MCF 10A (cell line): ENCODE results near the gene TRIM62. TPM values are rescaled to one million over a fixed set of nuclear protein-coding genes. Genes with fewer than 3 reads are reported as not detected.

Experiments
- BruUV-seq: library from RNA; stranded (reverse); fragments of 400-500 nt; replicated peaks from 2 replicates; lab custom pipeline; 2021; lab: Mats Ljungman, UMichigan
- CTCF ChIA-PET: fragments of 300-600 bp; sonication (Branson Sonifier 250); formaldehyde crosslinking; extraction: SDS; loops from one replicate; lab custom pipeline; 2021; ENCODE audit warnings: antibody characterized with exemption, inconsistent platforms; lab: Yijun Ruan, JAX
- POLR2A ChIA-PET: fragments of 300-600, 350-650 bp; sonication (Branson Sonifier 250); formaldehyde crosslinking; extraction: SDS; loops from one replicate; lab custom pipeline; 2020; ENCODE audit warnings: antibody characterized with exemption, inconsistent platforms; lab: Yijun Ruan, JAX
- DNase-seq: peaks from one replicate; pipeline ENCODE4 v3.0.0-alpha.2; 2018; ENCODE audit not compliant: unreplicated experiment
- H3K27ac Mint-ChIP-seq: one replicate; pipeline ENCODE4 v1.8.0; 2022; ENCODE audit warnings: mild to moderate bottlenecking, low read depth, mixed read lengths; ENCODE audit not compliant: unreplicated experiment
- H3K27me3 Mint-ChIP-seq: one replicate; pipeline ENCODE4 v1.8.0; 2022; ENCODE audit warnings: mixed read lengths; ENCODE audit not compliant: insufficient read depth, unreplicated experiment
- H3K36me3 Mint-ChIP-seq: one replicate; pipeline ENCODE4 v1.8.0; 2022; ENCODE audit warnings: mild to moderate bottlenecking, moderate library complexity, mixed read lengths; ENCODE audit not compliant: insufficient read depth, unreplicated experiment
- H3K4me1 Mint-ChIP-seq: one replicate; pipeline ENCODE4 v1.8.0; 2022; ENCODE audit warnings: mixed read lengths; ENCODE audit not compliant: insufficient read depth, unreplicated experiment
- H3K4me3 Mint-ChIP-seq: one replicate; pipeline ENCODE4 v1.8.0; 2022; ENCODE audit warnings: mild to moderate bottlenecking, moderate library complexity, mixed read lengths; ENCODE audit not compliant: unreplicated experiment
- H3K9me3 Mint-ChIP-seq: one replicate; pipeline ENCODE4 v1.8.0; 2022; ENCODE audit warnings: mixed read lengths; ENCODE audit not compliant: unreplicated experiment
- intact Hi-C: fragments of 100-400 bp; cut with micrococcal nuclease; formaldehyde crosslinking; loops from 2 replicates; pipeline ENCODE4 v1.14.1; 2022
- total RNA-seq: library from RNA; stranded (reverse); gene quantifications from 2 replicates; pipeline ENCODE4 v1.2.3, GENCODE V29; 2022
- TF ChIP-seq, protein P1 (sequence below): fragments of 200-600 bp; IDR thresholded peaks from one replicate; pipeline ENCODE4 v1.8.0; 2022; ENCODE audit warnings: antibody characterized with exemption, mild to moderate bottlenecking; ENCODE audit not compliant: unreplicated experiment

The TRIM62 gene
- total RNA-seq, 1 experiment from 2014 or later = 2.4 TPM

DNA sequence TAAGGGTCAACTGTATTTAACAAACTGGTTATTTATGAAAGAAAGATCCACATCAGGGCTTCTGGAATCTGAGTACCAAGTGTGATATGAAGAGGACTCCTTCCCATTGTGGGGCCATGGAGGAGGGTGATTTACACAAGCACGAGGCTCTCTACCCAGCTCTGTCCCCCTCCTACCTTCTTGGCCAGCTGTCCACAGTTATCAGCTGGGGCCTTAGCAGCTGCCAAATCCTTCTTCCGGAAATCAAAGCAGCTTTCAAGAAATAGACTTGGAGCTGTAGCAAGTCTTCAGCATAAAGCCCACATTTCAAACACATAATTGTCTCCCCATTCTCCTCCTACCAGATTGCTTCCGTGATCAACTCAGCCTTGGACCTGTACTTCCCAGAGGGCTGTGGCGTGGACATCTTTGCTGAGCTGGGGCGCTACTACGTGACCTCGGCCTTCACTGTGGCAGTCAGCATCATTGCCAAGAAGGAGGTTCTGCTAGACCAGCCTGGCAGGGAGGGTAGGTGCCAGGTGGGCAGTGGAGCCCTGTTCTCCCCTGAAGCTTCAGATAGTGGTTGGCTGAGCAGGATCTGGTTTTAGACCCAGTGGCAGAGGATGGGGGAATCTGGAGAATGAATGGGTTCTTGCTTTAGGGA is 85.4 kb downstream of the TRIM62 start:
- CTCF ChIA-PET = interaction anchor here (0.6 to 4.2 kb wide), 14 partner anchors 8 to 577 kb away, joined by 3 to 42 read pairs (median 6); partner anchors contain the start of gene ZSCAN20
- DNase-seq = no peak
- TF ChIP-seq, protein P1, sequence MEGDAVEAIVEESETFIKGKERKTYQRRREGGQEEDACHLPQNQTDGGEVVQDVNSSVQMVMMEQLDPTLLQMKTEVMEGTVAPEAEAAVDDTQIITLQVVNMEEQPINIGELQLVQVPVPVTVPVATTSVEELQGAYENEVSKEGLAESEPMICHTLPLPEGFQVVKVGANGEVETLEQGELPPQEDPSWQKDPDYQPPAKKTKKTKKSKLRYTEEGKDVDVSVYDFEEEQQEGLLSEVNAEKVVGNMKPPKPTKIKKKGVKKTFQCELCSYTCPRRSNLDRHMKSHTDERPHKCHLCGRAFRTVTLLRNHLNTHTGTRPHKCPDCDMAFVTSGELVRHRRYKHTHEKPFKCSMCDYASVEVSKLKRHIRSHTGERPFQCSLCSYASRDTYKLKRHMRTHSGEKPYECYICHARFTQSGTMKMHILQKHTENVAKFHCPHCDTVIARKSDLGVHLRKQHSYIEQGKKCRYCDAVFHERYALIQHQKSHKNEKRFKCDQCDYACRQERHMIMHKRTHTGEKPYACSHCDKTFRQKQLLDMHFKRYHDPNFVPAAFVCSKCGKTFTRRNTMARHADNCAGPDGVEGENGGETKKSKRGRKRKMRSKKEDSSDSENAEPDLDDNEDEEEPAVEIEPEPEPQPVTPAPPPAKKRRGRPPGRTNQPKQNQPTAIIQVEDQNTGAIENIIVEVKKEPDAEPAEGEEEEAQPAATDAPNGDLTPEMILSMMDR = no peak
- peaks cover 6% of the 10 kb centered on the region for H3K36me3 Mint-ChIP-seq
- POLR2A ChIA-PET = interaction anchor here (1.8 kb wide), 1 partner anchor 31 kb away, joined by 6 read pairs; no protein-coding TSS in a partner anchor
- peaks cover 18% of the 10 kb centered on the region for H3K4me1 Mint-ChIP-seq
- H3K27ac Mint-ChIP-seq = no peak overlapping the region
- no peak overlapping the region for H3K4me3 Mint-ChIP-seq
- no TSS peak for BruUV-seq
- no peaks in the 10 kb centered on the region for H3K9me3 Mint-ChIP-seq
- intact Hi-C loops = loop anchor here (5.0 kb wide), 1 partner anchor 361 kb away; no protein-coding TSS in a partner anchor
- H3K27me3 Mint-ChIP-seq = no peaks in the 10 kb centered on the region

Other genes starting within 250 kb of the TRIM62 start
- gene RNF19B, start 217.2 kb downstream of the TRIM62 start, total RNA-seq = 38.0 and 41.3 TPM in 2 replicates
- gene AK2, start 145.2 kb downstream of the TRIM62 start, total RNA-seq = 286 and 390 TPM in 2 replicates
- 1.6 and 4.3 TPM in 2 replicates for gene AZIN2, start 100.9 kb downstream of the TRIM62 start, total RNA-seq
- 14.8 and 15.8 TPM in 2 replicates for gene ZNF362, start 74.4 kb upstream of the TRIM62 start, total RNA-seq
- 0.32 TPM in 1 of 2 replicates, not detected in the other for gene A3GALT2, start 139.1 kb upstream of the TRIM62 start, total RNA-seq
- gene PHC2, start 249.1 kb upstream of the TRIM62 start, total RNA-seq = 117 and 137 TPM in 2 replicates